HepG2 (cell line): ENCODE data around the gene PRCP. TPM values are rescaled to one million over a fixed set of nuclear protein-coding genes. Genes with fewer than 3 reads are reported as not detected.

ENCODE experiments used
- ATAC-seq: fragments of 200-7000 bp; cut with Tn5 transposase; 3 replicates; pipeline ENCODE4 v1.9.1; 2020; ENCODE audit warnings: mild to moderate bottlenecking, moderate library complexity
- BruUV-seq: library from RNA; stranded (reverse); fragments of 400-500 nt; replicated peaks from 2 replicates; lab custom pipeline; 2021; lab: Mats Ljungman, UMichigan
- CTCF ChIA-PET: fragments of 300-600 bp; formaldehyde crosslinking; extraction: SDS; loops from one replicate; lab custom pipeline; 2021; ENCODE audit warnings: low total read pairs, inconsistent platforms, low intra/inter-chr PET ratio; lab: Yijun Ruan, JAX
- POLR2A ChIA-PET: fragments of 350-600 bp; sonication (Branson Sonifier 250); formaldehyde crosslinking; loops from one replicate; lab custom pipeline; 2020; ENCODE audit warnings: antibody characterized with exemption, inconsistent platforms; lab: Yijun Ruan, JAX
- DNase-seq: peaks from one replicate; pipeline ENCODE4 v3.0.0-alpha.2; 2015; ENCODE audit warnings: low spot score
- FAIRE-seq: peaks from 3 replicates; lab custom pipeline; 2011; peaks lifted over from hg19 to GRCh38; lab: Jason Lieb, UNC
- H2AFZ ChIP-seq: one replicate; pipeline ENCODE4 v1.6.1; 2011; ENCODE audit warnings: low read length, inconsistent platforms
- H3K27ac ChIP-seq: fragments of 300-600 bp; 3 replicates; pipeline ENCODE4 v1.8.0; 2011; ENCODE audit warnings: mixed run types, mild to moderate bottlenecking, mixed read lengths, low read length, inconsistent platforms; ENCODE audit not compliant: insufficient read depth; ENCODE audit errors: extremely low read length
- H3K27me3 ChIP-seq, 2 experiments: fragments of 200-600 bp in 1 of 2; 2 replicates in 1 of 2; 3 replicates in 1 of 2; pipeline versions ENCODE4 v1.6.0 to v1.8.0; 2011; ENCODE audit warnings: low read length in 2 of 2, mild to moderate bottlenecking in 2 of 2, moderate library complexity in 2 of 2, inconsistent platforms in 1 of 2; ENCODE audit not compliant: insufficient read depth in 2 of 2, control insufficient read depth in 1 of 2
- H3K36me3 ChIP-seq, 2 experiments: fragments of 200-600 bp in 1 of 2; replicated peaks in 1 of 2; 2 replicates in 1 of 2; 3 replicates in 1 of 2; pipeline versions ENCODE4 v1.5.1 to v1.8.0; 2011; ENCODE audit warnings: low read length in 2 of 2, inconsistent platforms in 1 of 2; ENCODE audit not compliant: insufficient read depth in 2 of 2, control insufficient read depth in 1 of 2
- H3K4me1 ChIP-seq: 2 replicates; pipeline ENCODE4 v1.5.1; 2012; ENCODE audit warnings: low read length, inconsistent platforms; ENCODE audit not compliant: insufficient read depth
- H3K4me2 ChIP-seq: 2 replicates; pipeline ENCODE4 v1.6.0; 2011; ENCODE audit warnings: low read depth, low read length, inconsistent platforms
- H3K4me3 ChIP-seq, 3 experiments: fragments of 200-600 bp in 1 of 3; sonication (generic), shearing (Covaris generic) in 1 of 3; replicated peaks in 1 of 3; 2 replicates each; pipeline ENCODE4 v1.5.1; 2011 to 2016; ENCODE audit warnings: low read length in 3 of 3, inconsistent platforms in 2 of 3, low read depth in 2 of 3, mild to moderate bottlenecking in 2 of 3, control low read depth in 1 of 3, mixed read lengths in 1 of 3; ENCODE audit not compliant: insufficient read depth in 1 of 3
- H3K79me2 ChIP-seq: one replicate; pipeline ENCODE4 v1.6.1; 2011; ENCODE audit warnings: low read length, inconsistent platforms; ENCODE audit not compliant: insufficient read depth
- H3K9ac ChIP-seq: 2 replicates; pipeline ENCODE4 v1.6.0; 2011; ENCODE audit warnings: mild to moderate bottlenecking, low read depth, low read length, inconsistent platforms; ENCODE audit not compliant: insufficient read depth
- H3K9me3 ChIP-seq: 2 replicates; pipeline ENCODE4 v1.5.1; 2012; ENCODE audit warnings: mild to moderate bottlenecking, low read length
- H4K20me1 ChIP-seq: 2 replicates; pipeline ENCODE4 v1.6.0; 2011; ENCODE audit warnings: inconsistent platforms, mild to moderate bottlenecking, low read length, moderate library complexity; ENCODE audit not compliant: insufficient read depth
- ASH2L ChIP-seq: fragments of 300-600, 200-600 bp; sonication (generic); IDR thresholded peaks from 2 replicates; pipeline ENCODE4 v1.7.0; 2017; ENCODE audit warnings: low read depth, mild to moderate bottlenecking, moderate library complexity, mixed read lengths, low read length; ENCODE audit not compliant: insufficient read length
- BORCS8-MEF2B ChIP-seq: sonication (generic); formaldehyde crosslinking; IDR thresholded peaks from 2 replicates; pipeline ENCODE4 v1.8.0; 2022; ENCODE audit warnings: mild to moderate bottlenecking, missing genetic modification reagents
- E2F1 ChIP-seq: sonication (generic); formaldehyde crosslinking; IDR thresholded peaks from 2 replicates; pipeline ENCODE4 v1.5.0; 2020; ENCODE audit warnings: missing genetic modification reagents
- FOSL2 ChIP-seq: sonication (generic); formaldehyde crosslinking; IDR thresholded peaks from 2 replicates; pipeline ENCODE4 v1.4.0; 2020; ENCODE audit warnings: missing genetic modification reagents
- HOMEZ ChIP-seq: IDR thresholded peaks from 2 replicates; pipeline ENCODE4 v1.6.1; 2016; ENCODE audit warnings: low read depth
- MAFG ChIP-seq: sonication (generic); formaldehyde crosslinking; IDR thresholded peaks from 2 replicates; pipeline ENCODE4 v1.5.1; 2020; ENCODE audit warnings: mild to moderate bottlenecking, missing genetic modification reagents
- MAX ChIP-seq: IDR thresholded peaks from 2 replicates; pipeline ENCODE4 v1.6.1; 2012; ENCODE audit warnings: inconsistent platforms
- MED1 ChIP-seq: sonication (generic); formaldehyde crosslinking; IDR thresholded peaks from 2 replicates; pipeline ENCODE4 v1.4.0; 2020; ENCODE audit warnings: missing genetic modification reagents
- MIER2 ChIP-seq: IDR thresholded peaks from 2 replicates; pipeline ENCODE4 v1.6.1; 2016; ENCODE audit warnings: missing biosample characterization, missing genetic modification reagents
- MYC ChIP-seq: sonication (generic); formaldehyde crosslinking; IDR thresholded peaks from 2 replicates; pipeline ENCODE4 v1.9.0; 2021; ENCODE audit warnings: missing genetic modification reagents, borderline replicate concordance
- NR2F1 ChIP-seq, 2 experiments: fragments of 450-650 bp in 1 of 2; formaldehyde crosslinking in 1 of 2; IDR thresholded peaks; 2 replicates each; pipeline versions ENCODE4 v1.5.0 to v1.6.1; 2016 to 2020; ENCODE audit warnings: mild to moderate bottlenecking in 1 of 2, missing compliant biosample characterization in 1 of 2, missing genetic modification reagents in 1 of 2, moderate library complexity in 1 of 2
- PHF8 ChIP-seq: sonication (generic); formaldehyde crosslinking; IDR thresholded peaks from 2 replicates; pipeline ENCODE4 v1.5.0; 2020; ENCODE audit warnings: missing genetic modification reagents
- RAD51 ChIP-seq: fragments of 450-650 bp; IDR thresholded peaks from 2 replicates; pipeline ENCODE4 v1.6.1; 2016; ENCODE audit warnings: borderline replicate concordance
- REPIN1 ChIP-seq: sonication (generic); formaldehyde crosslinking; IDR thresholded peaks from 2 replicates; pipeline ENCODE4 v1.8.0; 2022; ENCODE audit warnings: missing genetic modification reagents, low read depth, mild to moderate bottlenecking, borderline replicate concordance
- SAFB2 ChIP-seq: sonication (generic); formaldehyde crosslinking; IDR thresholded peaks from 2 replicates; pipeline ENCODE4 v1.5.1; 2020; ENCODE audit warnings: missing genetic modification reagents, low read depth, mild to moderate bottlenecking, borderline replicate concordance
- TARDBP ChIP-seq: sonication (generic); formaldehyde crosslinking; IDR thresholded peaks from 2 replicates; pipeline ENCODE4 v1.8.0; 2022; ENCODE audit warnings: mild to moderate bottlenecking, missing genetic modification reagents
- ZNF530 ChIP-seq: sonication (generic); formaldehyde crosslinking; IDR thresholded peaks from 2 replicates; pipeline ENCODE4 v1.5.0; 2020; ENCODE audit warnings: low read depth, mild to moderate bottlenecking, missing genetic modification reagents
- ZNF670 ChIP-seq: sonication (generic); formaldehyde crosslinking; IDR thresholded peaks from 2 replicates; pipeline ENCODE4 v1.8.0; 2022; ENCODE audit warnings: mild to moderate bottlenecking, missing genetic modification reagents, borderline replicate concordance
- ZNF678 ChIP-seq: sonication (generic); formaldehyde crosslinking; IDR thresholded peaks from 2 replicates; pipeline ENCODE4 v1.4.0; 2020; ENCODE audit warnings: mild to moderate bottlenecking, missing genetic modification reagents
- WGBS: methylation state at CpG from one replicate; pipeline ENCODE4 v1.1.6; 2017; ENCODE audit warnings: low lambda C conversion rate; 5-methylcytosine and 5-hydroxymethylcytosine counted together
- in situ Hi-C: cut with HindIII; loops from 2 replicates; pipeline ENCODE4 v1.10.0; 2017; ENCODE audit warnings: low pct_unique_long_range_greater_than_20kb; ENCODE audit not compliant: extremely low pct_ligation_motif_present
- intact Hi-C: fragments of 100-400 bp; cut with micrococcal nuclease; formaldehyde crosslinking; loops from one replicate; pipeline ENCODE4 v1.10.0; 2022; ENCODE audit not compliant: unreplicated experiment
- polyA plus RNA-seq, 8 experiments: library from polyadenylated mRNA; depleted of rRNA in 3 of 8; stranded (reverse) in 7 of 8; unstranded in 1 of 8; fragments of >200 nt; fragmentation: Illumina TruSeq in 4 of 8; extraction: Trizol in 4 of 8; gene quantifications; 2 replicates each; pipeline versions ENCODE4 v1.2.1 to v1.2.3, GENCODE V29; 2011 to 2016; ENCODE audit warnings: low read depth in 4 of 8, missing spikeins in 1 of 8, mixed read lengths in 1 of 8; ENCODE audit not compliant: insufficient read depth in 1 of 8
- total RNA-seq, 5 experiments: library from RNA; depleted of rRNA; stranded (reverse); fragments of >200 nt; fragmentation: Illumina TruSeq; extraction: Trizol; gene quantifications; 2 replicates each; pipeline ENCODE4 v1.2.3, GENCODE V29; 2016; ENCODE audit warnings: low read depth in 1 of 5

PRCP gene
- total and polyA plus RNA-seq, 2 of the 13 experiments (the other 11 are each of a cell fraction or from before 2014, with no cell fraction given) = 84.2 to 105 TPM

GRCh38 chr11:82901165-82901921 lies 1.1 kb upstream of the PRCP start, which contains the start of gene DDIAS:
Gene DDIAS (plus strand): TSS chr11:82901736. CDS start chr11:82914739, 13,003 bp downstream.
- H3K79me2 ChIP-seq = peaks cover 52% of the 10 kb centered on the region
- no peak for TF ChIP-seq ZNF678 (CRISPR knock-in tag)
- no peak for TF ChIP-seq NR2F1 (CRISPR knock-in tag; IDR thresholded peaks at IDR 0.05)
- peak; percentile 91 for TF ChIP-seq BORCS8-MEF2B (CRISPR knock-in tag)
- TF ChIP-seq MAFG (CRISPR knock-in tag) = no peak
- no peak for TF ChIP-seq RAD51
- peak; percentile 88 for TF ChIP-seq HOMEZ (CRISPR knock-in tag)
- TF ChIP-seq MYC (CRISPR knock-in tag) = peak; percentile 45; the same call in 1 of the 2 replicates
- no peak for TF ChIP-seq MIER2 (CRISPR knock-in tag)
- TF ChIP-seq ASH2L = no peak
- TF ChIP-seq REPIN1 (CRISPR knock-in tag) = peak; percentile 69; the same call in 1 of the 2 replicates
- peak; percentile 16; the same call in 1 of the 2 replicates for TF ChIP-seq MED1
- TF ChIP-seq FOSL2 (CRISPR knock-in tag) = peak; percentile 51
- TF ChIP-seq PHF8 (CRISPR knock-in tag) = peak; percentile 77
- no peak; the same call in 1 of the 2 replicates for TF ChIP-seq SAFB2 (CRISPR knock-in tag)
- TF ChIP-seq TARDBP (CRISPR knock-in tag) = peak; percentile 61; the same call in 1 of the 2 replicates
- TF ChIP-seq ZNF670 (CRISPR knock-in tag) = peak; percentile 34; the same call in 1 of the 2 replicates
- TF ChIP-seq E2F1 (CRISPR knock-in tag) = peak; percentile 54; the same call in 1 of the 2 replicates
- no peak for TF ChIP-seq ZNF530
- TF ChIP-seq MAX = peak; percentile 97

More at GRCh38 chr11:82901165-82901921, 1.1 kb upstream of the PRCP start, which contains the start of gene DDIAS:
- in situ Hi-C loops (loop anchor here (5.0 to 10.0 kb wide), 4 partner anchors 171 to 353 kb away; partner anchors contain the start of gene RAB30), intact Hi-C loops (loop anchor here (1.0 to 10.0 kb wide), 3 partner anchors 170 to 383 kb away; partner anchors contain the start of genes CCDC90B and RAB30)
- H3K4me3 ChIP-seq = peak within 1 kb of the TSS; percentile 87 to 96 (median 94)
- peak within 1 kb of the TSS; percentile 88 for H3K9ac ChIP-seq
- H3K27me3 ChIP-seq = no peaks in the 10 kb centered on the region; a peak in 1 of 5 replicates
- ChIA-PET POLR2A (interaction anchor here (0.9 to 2.1 kb wide), 9 partner anchors 51 to 384 kb away, joined by 3 to 27 read pairs (median 5); partner anchors contain the start of genes CCDC90B, PCF11 and RAB30), CTCF (no interaction called here)
- peak; percentile 98 for DNase-seq
- FAIRE-seq = peak; percentile 86
- ATAC-seq = peak; percentile 74
- H3K4me1 ChIP-seq = peaks cover 34% of the 10 kb centered on the region
- 1% methylated on average over 45 of the region's 49 CpGs for WGBS
- H3K4me2 ChIP-seq = peak within 1 kb of the TSS; percentile 100
- no peaks in the 10 kb centered on the region for H4K20me1 ChIP-seq
- no peaks in the 10 kb centered on the region for H3K9me3 ChIP-seq
- BruUV-seq = no TSS peak
- H2AFZ ChIP-seq = peak within 1 kb of the TSS; percentile 94
- H3K27ac ChIP-seq = peak within 1 kb of the TSS; percentile 82
- no peaks in the 10 kb centered on the region for H3K36me3 ChIP-seq
